NCI-H2227 (cell line): ENCODE results near the gene ADCY7.
"Not testable (repeated sequence)": the region's sequence is repeated elsewhere in the genome, so short reads cannot be mapped to it uniquely, and the experiment has no call there.

Source experiments
- DNase-seq: peaks from one replicate; lab custom pipeline; 2025; ENCODE audit not compliant: unreplicated experiment; lab: John Stamatoyannopoulos, UW

The ADCY7 gene

GRCh38 chr16:50266337-50267091 lies at the start of gene ADCY7:
Gene ADCY7 (plus strand): TSS chr16:50266551. CDS start chr16:50288180, 21,629 bp downstream.
- peak; percentile 64 for DNase-seq

GRCh38 chr16:50219402-50219975 lies 46.9 kb upstream of the ADCY7 start:
- no peak for DNase-seq

- DNase-seq = no peak
Observed at GRCh38 chr16:50224286-50224685, 42.1 kb upstream of the ADCY7 start.

- DNase-seq = no peak
Observed at GRCh38 chr16:50227120-50227519, 39.2 kb upstream of the ADCY7 start.

- no peak for DNase-seq
Observed at GRCh38 chr16:50227665-50228064, 38.7 kb upstream of the ADCY7 start.

GRCh38 chr16:50228364-50228868 lies 37.9 kb upstream of the ADCY7 start:
- DNase-seq = no peak

GRCh38 chr16:50229149-50229726 lies 37.1 kb upstream of the ADCY7 start:
- DNase-seq = no peak

- DNase-seq = no peak
Observed at GRCh38 chr16:50234771-50235556, 31.4 kb upstream of the ADCY7 start.

- DNase-seq = no peak
Observed at GRCh38 chr16:50235581-50235980, 30.8 kb upstream of the ADCY7 start.

GRCh38 chr16:50238314-50238713 lies 28.0 kb upstream of the ADCY7 start:
- no peak for DNase-seq

GRCh38 chr16:50238868-50239301 lies 27.5 kb upstream of the ADCY7 start:
- DNase-seq = no peak

GRCh38 chr16:50243024-50243423 lies 23.3 kb upstream of the ADCY7 start:
- not testable (repeated sequence) for DNase-seq

- no peak for DNase-seq
Observed at GRCh38 chr16:50244140-50244503, 22.2 kb upstream of the ADCY7 start.

- DNase-seq = no peak
Observed at GRCh38 chr16:50244504-50245416, 21.6 kb upstream of the ADCY7 start.

GRCh38 chr16:50245417-50246298 lies 20.7 kb upstream of the ADCY7 start:
- peak; percentile 23 for DNase-seq

GRCh38 chr16:50246299-50247122 lies 19.8 kb upstream of the ADCY7 start:
- peak; percentile 17 for DNase-seq

GRCh38 chr16:50247123-50247905 lies 19.0 kb upstream of the ADCY7 start:
- DNase-seq = no peak
